ENCODE results near the gene ANXA5.
"Not testable (repeated sequence)": the region's sequence is repeated elsewhere in the genome, so short reads cannot be mapped to it uniquely, and the experiment has no call there.

The ANXA5 gene

DNA sequence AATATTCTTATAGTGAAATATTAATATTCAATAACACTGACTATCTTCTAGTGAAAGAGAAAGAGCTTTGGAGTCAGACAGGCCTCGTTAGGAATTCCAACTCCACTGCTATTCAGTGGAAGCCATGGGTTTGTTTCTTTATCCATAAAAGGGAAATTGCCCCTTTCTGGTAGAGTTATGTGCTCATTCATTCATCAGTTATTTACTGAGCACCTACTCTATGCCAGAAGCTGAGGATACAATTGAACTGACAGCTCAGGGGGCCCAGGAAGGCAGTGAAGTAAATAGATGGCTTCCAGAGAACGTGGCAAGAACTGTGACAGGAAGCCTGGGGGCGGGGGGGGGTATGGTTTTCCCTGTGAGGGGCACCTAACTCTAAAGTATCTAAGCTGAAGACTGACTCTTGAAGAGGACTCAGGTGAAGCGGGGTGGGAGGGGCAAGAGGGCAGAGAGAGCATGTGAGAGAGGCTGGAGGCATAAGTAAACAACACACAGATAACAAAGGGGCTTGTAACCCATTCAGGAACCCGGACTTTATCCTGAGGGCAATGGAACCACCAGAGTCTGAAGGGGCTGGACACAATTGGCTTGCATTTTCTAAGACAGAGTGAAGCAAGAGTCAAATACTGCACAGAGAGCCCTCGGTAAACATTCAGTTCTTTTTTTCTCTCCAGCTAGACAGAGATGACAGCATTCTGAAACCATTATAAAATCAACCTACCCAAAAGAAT, 20.3 kb downstream of the ANXA5 start:
- DNase-seq: no peak

DNA sequence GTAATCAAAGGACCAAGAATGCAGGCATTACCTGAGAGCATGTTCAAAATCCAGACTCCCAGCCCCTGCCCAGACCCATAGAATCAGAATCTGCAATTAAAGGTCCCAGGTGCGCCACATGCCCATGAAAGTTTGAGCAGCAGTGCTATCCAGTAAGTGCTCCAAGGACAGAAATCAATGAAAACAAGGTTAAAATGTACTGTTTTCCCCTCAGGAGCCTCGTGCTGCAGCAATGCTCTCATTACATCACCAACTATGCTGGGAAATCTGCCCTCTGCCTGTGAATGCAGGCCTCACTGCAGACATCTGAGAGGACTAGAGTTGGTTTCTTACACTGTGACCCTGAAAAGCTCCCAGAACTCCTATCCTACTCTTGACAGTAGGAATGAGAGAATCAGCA, 21.1 kb downstream of the ANXA5 start:
- no peak for DNase-seq

DNA sequence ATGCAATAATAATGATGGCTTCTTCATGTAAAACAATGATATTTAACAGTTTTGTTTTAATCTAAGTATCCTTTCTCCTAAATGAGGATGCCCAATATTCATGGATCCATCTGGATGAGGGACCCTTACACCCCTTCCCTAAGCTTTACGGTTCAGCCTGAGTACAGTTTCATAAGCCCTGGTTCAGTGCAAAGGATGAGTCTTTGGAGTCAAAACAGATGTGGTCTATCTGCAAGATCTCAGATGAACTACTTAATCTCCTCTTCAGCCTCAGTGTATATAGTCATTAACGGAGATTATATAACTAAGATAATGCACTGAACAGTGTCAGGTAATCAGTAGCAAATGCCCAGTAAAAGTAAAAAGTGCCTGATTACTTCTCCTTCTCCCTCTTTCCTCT, 22.1 kb downstream of the ANXA5 start:
- no peak for DNase-seq

DNA sequence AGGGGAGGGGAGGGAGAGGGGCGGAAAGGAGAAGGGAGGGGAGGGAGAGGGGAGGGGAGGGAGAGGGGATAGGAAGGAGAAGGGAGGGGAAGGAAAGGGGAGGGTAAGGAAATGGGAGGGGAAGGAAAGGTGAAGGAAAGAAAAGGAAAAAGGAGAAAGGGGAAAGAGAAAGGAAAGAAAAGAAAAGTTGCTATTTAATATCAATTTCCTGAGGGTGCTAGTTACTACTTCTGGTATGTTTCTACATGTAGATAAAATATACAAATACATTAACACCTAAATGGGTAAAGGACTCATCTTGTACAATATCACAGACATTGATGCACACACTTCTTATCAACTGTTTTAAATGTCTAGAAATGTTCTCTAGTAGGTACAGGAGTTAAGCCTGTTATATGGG, 22.6 kb downstream of the ANXA5 start:
- DNase-seq: no peak

DNA sequence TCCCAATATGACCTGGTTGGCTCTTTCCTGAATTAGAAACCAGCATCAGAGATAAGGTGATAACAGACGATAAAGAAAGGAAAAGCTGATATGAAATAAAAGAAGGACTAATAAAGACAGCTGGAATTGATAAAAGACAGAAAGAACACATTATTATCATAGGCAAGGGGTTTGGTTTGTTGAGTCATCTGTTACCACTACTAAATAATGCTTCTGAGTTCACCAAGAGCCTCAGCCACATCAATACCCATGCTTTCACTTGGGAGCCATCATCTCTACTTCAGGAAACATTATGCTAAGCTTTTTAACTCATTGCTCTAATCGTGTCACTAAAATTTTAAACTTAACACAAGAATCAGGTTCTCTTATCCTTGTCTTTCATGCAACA, 27.6 kb downstream of the ANXA5 start:
- no peak for DNase-seq

DNA sequence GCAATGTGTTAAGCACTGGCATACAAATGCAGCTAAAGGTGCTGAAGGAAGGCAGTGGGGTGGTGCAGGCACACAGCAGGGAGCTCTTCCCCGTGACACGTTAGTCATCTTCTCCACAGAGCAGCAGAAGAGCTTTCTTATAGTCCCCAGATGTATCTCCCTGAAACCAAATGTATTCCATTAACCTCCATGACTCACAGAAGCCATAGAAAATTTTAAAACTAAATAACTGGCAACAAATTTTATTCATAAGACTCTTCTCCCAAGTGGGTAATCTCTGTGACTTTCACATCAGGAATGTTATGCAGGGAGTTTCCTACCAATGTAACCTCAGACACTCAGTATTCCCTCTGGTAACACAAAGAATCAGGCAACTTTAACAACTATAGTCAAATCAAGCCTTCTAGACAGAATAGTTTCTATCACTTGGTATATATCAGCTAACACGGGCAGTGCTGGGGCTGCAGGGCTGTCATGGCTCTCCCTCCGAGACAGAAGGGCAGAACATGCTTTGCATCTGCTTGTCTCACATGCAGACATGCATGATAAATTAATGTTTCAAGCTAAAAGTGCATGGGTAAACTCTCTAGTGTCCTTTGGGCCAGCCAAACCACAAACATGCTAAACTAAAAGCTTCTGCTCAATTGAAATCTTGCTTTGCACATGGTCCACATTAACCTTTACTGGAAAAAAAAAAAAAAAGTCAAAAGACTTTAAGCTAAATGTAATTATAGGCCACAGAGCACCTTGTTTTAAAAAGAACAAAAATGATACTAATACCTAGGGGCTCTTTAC, 28.2 kb downstream of the ANXA5 start:
- DNase-seq: no peak

DNA sequence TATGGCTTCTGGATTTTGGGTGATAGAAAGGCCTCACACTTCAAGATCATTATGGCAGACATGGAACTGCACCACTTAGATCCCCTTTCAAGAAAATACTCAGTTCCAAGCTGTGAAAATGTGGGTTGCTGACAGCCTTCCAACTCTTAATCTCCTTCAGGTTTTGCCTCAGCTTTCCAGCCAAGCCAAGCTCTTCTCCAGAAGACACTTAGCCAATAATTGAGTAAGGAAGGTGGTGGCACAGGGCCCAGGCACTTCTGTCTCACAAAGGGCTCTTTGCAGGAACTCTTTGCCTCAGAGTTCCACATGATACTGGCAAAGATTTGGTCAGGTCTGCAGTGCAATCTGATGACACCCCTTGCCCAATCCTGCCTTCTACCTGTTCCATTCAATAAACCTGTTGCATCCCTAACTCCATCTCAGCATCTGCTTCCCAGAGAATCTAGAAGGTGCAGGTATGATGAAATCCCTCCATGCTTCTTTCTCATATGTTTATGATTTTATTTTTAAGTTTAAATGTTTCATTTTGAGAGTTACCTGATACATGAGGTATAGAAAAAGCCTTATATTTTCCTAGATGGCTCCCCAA, 30.6 kb downstream of the ANXA5 start:
- no peak for DNase-seq

DNA sequence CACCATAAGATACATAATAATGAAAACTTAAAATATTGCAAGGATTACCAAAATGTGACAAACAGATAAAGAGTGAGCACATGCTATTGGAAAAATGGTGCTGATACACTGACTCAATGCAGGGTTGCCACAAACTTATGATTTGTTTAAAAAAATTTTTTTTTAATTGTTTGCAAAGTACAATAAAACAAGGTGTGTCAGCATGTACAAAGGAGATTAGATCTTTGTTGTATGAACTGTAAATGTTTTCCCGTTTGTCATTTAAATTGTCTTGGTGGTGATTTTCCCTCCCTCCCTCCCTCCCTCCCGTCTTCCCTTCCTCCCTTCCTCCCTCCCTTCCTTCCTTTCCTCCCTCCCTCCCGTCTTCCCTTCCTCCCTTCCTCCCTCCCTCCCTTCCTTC, 31.4 kb downstream of the ANXA5 start:
- no peak for DNase-seq

DNA sequence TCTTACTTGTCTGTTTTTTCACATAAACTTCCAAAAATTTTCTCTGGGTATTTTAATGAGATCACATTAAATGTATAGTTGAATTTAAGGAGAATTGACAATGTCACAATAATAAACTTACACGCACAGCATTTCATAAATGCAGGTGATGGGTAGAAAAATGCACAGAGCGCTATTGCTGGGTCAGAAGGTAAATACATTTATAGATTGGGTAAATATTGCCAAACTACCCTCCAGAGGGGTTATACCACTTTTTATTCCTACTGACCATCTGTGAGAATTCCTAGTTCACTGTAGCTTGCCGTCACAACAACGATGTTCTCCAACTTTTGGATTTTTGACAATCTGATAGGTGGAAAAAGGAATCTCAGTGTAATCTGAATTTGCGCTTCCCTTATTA, 34.6 kb downstream of the ANXA5 start:
- DNase-seq: no peak

DNA sequence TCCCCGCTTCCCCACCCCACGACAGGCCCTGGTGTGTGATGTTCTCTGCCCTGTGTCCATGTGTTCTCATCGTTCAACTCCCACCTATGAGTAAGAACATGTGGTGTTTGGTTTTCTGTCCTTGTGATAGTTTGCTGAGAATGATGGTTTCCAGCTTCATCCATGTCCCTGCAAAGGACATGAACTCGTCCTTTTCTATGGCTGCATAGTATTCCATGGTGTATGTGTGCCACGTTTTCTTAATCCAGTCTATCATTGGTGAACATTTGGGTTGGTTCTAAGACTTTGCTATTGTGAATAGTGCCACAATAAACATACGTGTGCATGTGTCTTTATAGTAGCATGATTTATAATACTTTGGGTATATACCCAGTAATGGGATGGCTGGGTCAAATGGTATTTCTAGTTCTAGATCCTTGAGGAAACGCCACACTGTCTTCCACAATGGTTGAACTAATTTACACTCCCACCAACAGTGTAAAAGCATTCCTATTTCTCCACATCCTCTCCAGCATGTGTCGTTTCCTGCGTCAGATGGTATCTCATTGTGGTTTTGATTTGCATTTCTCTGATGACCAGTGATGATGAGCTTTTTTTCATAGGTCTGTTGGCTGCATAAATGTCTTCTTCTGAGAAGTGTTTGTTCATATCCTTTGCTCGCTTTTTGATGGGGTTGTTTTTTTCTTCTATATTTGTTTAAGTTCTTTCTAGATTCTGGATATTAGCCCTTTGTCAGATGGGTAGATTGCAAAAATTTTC, 36.4 kb downstream of the ANXA5 start:
- not testable (repeated sequence) for DNase-seq

DNA sequence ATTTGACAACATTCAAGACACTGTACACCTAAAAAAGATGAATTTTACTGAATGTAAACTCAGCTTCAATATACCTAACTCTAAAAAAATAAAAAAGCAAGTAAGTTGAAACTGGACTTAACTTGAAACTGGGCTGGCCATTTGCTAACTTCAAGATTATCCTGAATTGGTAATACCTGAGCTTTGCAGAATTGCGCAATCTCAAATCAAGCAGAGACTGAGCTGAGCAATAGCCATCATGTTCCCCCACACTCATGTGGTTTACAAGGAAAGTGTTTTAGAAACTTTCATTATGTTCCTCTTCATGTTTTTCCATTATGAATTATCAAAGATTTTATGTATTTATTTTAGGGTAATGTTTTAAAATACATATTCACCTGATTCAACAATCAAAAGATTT, 38.7 kb downstream of the ANXA5 start:
- no peak for DNase-seq

DNA sequence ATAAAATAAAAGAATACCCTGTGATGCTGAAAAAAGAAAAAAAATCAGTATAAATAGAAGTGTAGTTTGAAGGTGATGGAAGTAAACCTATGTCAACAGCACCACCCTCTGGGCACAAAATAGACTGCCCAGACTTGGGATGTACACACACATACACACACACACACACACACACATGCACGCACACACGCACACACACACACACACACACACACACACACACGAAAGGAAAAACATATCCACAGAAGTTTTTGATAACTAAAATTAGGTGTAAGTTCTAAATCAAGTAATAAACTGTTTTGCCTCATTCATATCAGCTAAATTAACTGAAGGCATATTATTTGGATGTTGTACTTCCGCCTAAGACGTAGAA, 40.5 kb downstream of the ANXA5 start:
- DNase-seq: no peak

DNA sequence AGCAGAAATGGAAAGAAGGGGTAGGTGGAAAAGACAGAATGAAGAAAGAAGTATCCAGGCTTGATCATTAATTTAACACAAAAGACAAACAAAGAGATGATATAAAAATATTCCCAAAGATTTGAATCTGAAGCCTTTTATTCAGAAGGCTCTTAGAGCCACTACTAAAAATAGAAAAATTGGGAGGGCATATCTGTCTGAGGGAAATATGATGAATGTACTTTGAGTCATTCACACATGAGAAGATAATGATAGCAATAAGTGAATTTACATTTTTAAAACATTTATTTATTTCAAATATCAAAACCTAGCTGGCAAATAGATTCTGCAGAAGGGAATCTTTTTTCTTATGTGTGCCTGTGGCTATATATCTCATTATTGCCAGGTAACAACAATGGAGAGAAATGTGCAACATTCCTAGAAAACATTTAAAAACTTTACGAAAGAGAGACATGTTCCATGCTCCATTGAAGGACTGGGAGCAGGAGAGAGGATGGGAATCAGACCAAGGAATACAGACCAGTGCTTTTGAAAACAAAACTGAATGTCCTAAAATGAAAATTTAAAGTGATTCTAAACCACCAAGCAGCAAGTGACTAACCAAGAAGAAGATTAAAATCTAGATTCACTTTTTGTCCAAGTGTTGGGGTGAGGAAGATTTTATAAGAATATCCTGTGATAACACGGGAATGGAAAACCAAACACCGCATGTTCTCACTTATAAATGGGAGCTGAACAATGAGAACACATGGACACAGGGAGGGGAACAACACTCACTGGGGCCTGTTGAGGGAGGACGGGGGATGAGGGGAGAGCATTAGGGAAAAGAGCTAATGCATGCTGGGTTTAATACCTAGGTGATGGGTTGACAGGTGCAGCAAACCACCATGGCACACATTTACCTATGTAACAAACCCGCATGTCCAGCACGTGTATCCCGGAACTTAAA, 41.2 kb downstream of the ANXA5 start:
- no peak for DNase-seq

DNA sequence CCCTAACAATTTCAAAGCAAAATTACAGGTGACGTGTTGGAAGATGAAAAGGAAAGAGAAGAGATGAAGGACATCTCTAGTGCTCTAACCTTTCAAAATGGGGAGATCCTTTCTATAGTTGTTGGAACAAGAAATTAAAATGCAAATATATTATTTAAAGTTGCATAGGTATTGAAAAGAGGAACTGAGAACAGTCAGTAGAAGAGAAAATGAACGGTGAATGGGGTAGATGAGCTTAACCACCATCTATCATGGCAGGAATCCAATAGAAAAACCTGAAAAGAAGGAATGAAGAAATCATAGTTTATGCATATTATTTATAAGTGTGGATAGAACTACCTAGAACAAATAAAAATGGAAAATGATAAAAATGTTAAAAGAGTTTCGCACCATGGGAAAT, 42.0 kb downstream of the ANXA5 start:
- no peak for DNase-seq

DNA sequence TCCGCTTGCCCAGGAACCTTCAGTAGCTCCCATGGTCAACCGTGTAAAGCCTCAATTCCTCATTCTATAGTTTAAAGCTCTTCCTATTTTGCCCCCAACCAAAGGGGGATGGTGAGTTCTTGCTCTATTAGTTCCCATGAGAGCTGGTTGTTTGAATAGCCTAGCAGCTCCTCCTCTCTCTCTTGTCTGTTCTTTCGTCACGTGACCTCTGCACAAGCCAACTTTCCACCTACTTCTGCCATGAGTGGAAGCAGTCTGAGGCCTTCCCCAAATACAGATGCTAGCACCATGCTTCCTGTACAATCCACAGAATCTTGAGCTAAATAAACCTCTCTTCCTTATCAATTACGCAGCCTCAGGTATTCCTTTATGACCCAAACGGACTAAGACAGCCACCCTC, 42.8 kb downstream of the ANXA5 start:
- no peak for DNase-seq

DNA sequence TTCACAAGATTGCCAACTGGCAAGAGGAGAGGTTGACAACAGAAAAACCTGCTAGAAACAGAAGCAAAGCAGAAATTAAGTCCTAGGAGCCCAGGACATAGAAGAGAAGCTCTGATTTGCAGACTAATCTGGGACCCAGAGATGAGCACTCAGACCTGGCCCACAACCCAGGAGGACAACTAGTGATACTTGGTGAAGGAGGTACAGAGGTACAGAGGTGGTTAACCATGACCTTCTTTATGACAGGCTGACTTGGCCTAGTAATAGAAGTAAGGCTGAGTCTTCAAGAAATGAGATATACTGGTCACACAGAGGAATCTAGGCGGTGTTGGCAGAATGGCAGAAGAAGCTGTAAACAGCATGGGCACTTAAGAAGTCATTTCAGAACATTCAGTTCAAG, 43.6 kb downstream of the ANXA5 start:
- DNase-seq: no peak

DNA sequence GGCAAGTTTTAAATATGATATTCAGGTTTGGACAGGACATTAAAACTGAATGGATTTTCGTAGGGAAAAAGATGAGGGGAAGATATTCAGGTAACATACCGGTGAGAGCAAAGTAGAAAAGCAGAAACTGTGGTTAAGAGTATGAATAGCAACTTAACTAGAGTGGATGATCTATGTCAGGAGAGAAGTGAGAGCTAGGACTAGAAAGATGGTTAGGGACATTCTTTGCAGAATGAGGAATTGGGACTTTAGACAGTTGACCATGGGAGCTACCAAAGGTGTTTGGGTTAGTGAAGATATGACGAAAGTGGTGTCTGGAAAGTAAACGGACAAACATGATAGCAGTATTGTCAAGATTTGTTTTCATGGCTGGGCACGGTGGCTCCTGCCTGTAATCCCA, 45.2 kb downstream of the ANXA5 start:
- no peak for DNase-seq

DNA sequence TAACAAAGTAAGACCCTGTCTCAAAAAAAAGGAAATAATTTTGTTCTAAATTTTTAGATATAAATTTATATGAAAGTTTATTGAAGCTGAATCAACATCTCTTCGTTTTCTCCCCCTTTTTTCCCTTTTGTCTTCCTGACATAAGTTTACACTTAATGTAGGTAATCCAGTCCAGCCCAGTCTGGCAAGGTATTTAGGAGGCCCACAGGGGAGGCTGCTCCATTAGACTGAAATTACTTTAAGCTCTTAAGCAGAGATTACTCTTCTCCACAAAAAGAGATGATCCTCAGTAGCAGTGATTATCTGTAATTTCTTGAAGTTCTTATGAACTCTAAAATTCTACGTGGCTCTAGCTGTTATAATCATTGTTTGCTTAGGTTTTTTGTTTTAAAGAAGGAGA, 46.0 kb downstream of the ANXA5 start:
- DNase-seq: no peak

DNA sequence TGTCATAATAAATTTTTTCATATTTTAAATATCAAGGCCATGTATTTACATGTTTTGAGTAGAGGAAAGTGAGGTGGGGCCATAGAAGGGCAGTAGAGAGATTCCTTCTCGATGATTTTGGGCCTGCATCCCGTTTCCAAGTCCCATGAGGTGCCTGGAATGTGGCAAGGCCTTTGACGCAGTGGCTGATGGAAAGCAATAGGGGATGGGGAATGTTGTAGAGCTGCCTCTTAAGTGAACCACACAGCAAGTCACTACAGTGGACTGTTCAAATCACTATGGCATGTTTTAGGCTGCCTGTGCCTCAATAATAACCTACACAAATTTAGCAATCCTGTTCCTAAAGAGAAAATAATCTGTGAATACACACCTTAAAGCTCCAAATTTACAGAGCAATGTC, 48.3 kb downstream of the ANXA5 start:
- DNase-seq: no peak

DNA sequence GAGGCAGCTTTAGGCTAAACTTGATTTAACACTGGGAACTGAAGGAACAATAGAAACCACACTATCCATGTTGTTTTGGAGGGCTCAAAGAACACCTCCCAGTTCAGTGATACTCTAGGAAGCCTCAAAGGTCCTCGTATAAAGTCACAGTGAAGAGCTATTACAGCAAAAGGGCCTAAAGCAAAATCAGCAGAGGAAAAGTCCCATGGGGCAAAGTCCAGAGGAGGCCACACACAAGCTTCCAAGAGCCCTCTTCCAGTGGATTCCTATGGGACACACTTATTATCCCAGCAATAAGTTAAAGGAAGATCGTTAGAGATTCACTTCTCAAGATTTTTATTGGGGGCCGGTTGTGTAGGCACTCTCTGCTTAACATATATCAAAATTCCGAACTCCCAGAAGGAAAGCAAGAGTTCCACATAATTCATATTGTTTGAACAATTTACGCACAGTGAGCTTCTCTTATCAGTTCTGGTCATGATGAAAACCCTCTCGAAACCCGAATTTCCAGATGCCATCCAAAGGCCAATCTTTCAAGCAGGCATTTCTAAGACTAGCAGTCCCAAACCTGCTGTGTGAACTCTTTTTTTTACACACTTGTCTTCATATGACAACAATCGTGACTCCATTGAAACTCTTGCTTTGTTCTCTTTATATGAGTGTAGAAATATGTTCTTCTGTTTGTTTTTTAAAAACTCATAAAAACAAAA, 53.7 kb downstream of the ANXA5 start:
- no peak for DNase-seq

DNA sequence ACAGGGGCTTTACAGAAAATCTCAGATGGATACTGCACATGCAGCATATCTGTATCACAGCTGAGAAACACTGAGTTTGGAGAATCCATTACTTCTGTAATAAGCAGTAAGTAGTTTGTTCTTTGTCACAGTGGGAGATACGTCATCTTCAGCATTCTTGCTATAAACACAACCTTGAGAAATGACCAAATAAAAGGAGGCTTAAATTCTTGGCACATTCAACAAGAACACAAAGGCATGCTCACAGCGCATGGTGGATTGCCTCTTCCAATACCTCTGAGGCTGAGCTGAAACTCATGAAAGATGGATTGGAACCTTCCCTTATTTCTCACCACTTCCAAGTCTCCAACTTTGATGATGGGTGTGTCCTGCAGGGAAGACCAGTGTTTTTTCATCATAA, 54.5 kb downstream of the ANXA5 start:
- no peak for DNase-seq

DNA sequence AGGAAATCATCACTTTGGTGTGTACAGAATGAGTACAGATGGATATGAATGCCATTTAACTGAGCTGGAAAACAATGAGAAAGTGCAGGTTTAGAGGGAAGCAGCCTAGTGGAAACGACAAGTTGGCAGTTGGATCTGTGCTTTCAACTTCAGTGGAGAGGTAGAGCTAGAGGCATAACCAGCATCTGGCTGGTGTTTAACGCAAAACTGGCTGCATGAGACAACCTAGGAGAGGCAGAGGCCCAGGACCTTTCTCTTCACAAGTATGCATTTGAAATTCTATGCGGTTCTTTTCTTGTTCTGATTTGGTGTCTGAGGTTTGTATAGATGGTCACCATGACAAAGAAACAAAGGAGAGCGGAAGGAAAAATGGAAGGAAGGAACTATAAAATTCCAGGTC, 63.1 kb downstream of the ANXA5 start:
- DNase-seq: no peak
